Ovary (tissue), 3 donors: ENCODE measurements around the gene CYP4F22.

ENCODE experiments used
- CTCF ChIP-seq, 3 donors: fragments of 450-650 bp in 2 of 3; fragments of 200-600 bp in 1 of 3; IDR thresholded peaks; one replicate each; pipeline versions ENCODE4 v1.5.1 to v1.8.0; 2016 to 2022; ENCODE audit warnings: antibody characterized with exemption in 3 of 3, mild to moderate bottlenecking in 1 of 3
- EP300 ChIP-seq: sonication (generic); formaldehyde crosslinking; IDR thresholded peaks from one replicate; pipeline ENCODE4 v1.6.1; 2017; ENCODE audit warnings: antibody characterized with exemption
- POLR2A ChIP-seq: fragments of 450-650 bp; IDR thresholded peaks from one replicate; pipeline ENCODE4 v1.6.1; 2017; ENCODE audit warnings: antibody characterized with exemption, mild to moderate bottlenecking, moderate library complexity
- donor health status: DM: no; HTN: no; CAD: no.

- TF ChIP-seq CTCF (IDR thresholded peaks at IDR 0.05) (no peak), POLR2A (no peak), EP300 (no peak)
These were observed 2.2 kb upstream of the CYP4F22 start for GRCh38 chr19:15506074-15506571.
